Right atrium auricular region (tissue), 2 donors: Measurements from ENCODE around the gene FPGT. TPM values are rescaled to one million over a fixed set of nuclear protein-coding genes. Genes with fewer than 3 reads are reported as not detected.
"Not testable (repeated sequence)": the region's sequence is repeated elsewhere in the genome, so short reads cannot be mapped to it uniquely, and the experiment has no call there.

Source experiments
- DNase-seq: peaks from one replicate; pipeline ENCODE4 v3.0.0-alpha.2; 2019; ENCODE audit warnings: low spot score
- H3K27ac ChIP-seq, 2 donors: fragments of 200-600 bp; sonication (generic); 1 replicate in 1 of 2; 2 replicates in 1 of 2; pipeline ENCODE4 v1.5.1; 2016 to 2019
- H3K27me3 ChIP-seq, 2 donors: fragments of 200-600 bp; sonication (generic); one replicate each; pipeline versions ENCODE4 v1.5.1 to v1.6.0; 2017 to 2019
- H3K36me3 ChIP-seq: fragments of 200-600 bp; sonication (generic); one replicate; pipeline ENCODE4 v1.5.1; 2016
- H3K4me1 ChIP-seq, 2 donors: fragments of 200-600 bp; sonication (generic); one replicate each; pipeline versions ENCODE4 v1.5.1 to v1.6.0; 2017 to 2019
- H3K4me3 ChIP-seq, 2 donors: fragments of 200-600 bp; sonication (generic); 1 replicate in 1 of 2; 2 replicates in 1 of 2; pipeline ENCODE4 v1.5.1; 2017 to 2019; ENCODE audit warnings: mild to moderate bottlenecking in 1 of 2, moderate library complexity in 1 of 2
- H3K9me3 ChIP-seq, 2 donors: fragments of 200-600 bp; sonication (generic); one replicate each; pipeline ENCODE4 v1.5.1; 2019
- total RNA-seq, 2 donors: library from RNA; depleted of rRNA; stranded (reverse); fragments of >200 nt; gene quantifications; one replicate each; pipeline ENCODE4 v1.1.0, GENCODE V29; 2016
- TF ChIP-seq, protein P1 (sequence below), 2 donors: fragments of 200-600 bp; sonication (generic); IDR thresholded peaks; one replicate each; pipeline ENCODE4 v1.5.1; 2019; ENCODE audit warnings: antibody characterized with exemption in 2 of 2

The FPGT gene
- total RNA-seq = 1 to 10 TPM; 4.1 to 7.5 TPM

DNA sequence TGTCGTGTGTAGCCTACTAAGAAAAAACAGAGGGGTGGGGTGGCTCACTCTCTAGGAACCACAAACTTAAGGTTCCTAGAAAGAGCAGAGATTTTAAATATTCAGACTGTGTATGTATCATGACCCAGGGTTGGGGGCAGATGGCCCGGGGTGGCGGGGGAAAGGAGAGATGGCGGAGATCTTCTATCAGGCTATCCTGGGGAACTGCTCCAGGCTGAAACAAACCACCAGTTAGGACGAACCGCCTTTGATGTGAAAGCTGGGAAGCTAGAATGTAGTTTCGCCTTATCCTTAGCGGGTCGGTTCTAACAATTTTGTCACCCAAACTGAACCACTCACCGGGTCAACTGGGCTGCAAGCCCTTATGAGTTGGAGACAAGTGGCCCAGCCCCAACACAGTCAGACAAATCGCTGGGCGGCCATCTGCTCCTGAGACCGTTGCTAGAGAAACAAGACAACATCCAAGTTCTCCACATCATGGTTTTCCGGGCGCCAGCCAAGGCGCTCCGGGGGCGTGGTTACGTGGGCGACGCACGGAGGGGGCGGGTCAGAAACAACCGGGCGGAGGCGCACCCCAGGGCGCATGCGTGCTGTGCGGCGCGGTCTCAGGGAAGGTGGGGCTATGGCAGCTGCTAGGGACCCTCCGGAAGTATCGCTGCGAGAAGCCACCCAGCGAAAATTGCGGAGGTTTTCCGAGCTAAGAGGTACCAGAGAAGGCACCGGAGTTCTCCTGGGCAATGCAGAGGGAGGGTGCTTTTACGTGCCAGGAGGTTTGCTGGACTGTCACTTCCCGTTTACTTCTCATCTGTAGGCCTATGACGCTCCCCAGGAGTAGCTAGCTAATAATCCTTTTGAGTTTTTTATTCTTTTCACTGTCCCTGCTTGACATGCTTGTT is at the start of gene FPGT, which contains the start of gene LRRIQ3:
Gene FPGT, plus strand, starts transcription at position 586 of the 896 bp plus-strand sequence. Its CDS starts 37 bp downstream, at position 623.
Gene LRRIQ3, minus strand, starts transcription at position 520 of the 896 bp plus-strand sequence. CDS start 14,492 bp downstream, outside the sequence.
- Histone ChIP-seq H3K4me3 (peak within 1 kb of the TSS; percentile 66 to 68), H3K4me1 (peaks cover 0 to 16% of the 10 kb centered on the region in 2 donors), H3K27ac (peak within 1 kb of the TSS; percentile 79 to 81), H3K9me3 (no peaks in the 10 kb centered on the region), H3K36me3 (no peaks in the 10 kb centered on the region), H3K27me3 (no peaks in the 10 kb centered on the region)
- peak; percentile 97 for DNase-seq
- TF ChIP-seq, protein P1, sequence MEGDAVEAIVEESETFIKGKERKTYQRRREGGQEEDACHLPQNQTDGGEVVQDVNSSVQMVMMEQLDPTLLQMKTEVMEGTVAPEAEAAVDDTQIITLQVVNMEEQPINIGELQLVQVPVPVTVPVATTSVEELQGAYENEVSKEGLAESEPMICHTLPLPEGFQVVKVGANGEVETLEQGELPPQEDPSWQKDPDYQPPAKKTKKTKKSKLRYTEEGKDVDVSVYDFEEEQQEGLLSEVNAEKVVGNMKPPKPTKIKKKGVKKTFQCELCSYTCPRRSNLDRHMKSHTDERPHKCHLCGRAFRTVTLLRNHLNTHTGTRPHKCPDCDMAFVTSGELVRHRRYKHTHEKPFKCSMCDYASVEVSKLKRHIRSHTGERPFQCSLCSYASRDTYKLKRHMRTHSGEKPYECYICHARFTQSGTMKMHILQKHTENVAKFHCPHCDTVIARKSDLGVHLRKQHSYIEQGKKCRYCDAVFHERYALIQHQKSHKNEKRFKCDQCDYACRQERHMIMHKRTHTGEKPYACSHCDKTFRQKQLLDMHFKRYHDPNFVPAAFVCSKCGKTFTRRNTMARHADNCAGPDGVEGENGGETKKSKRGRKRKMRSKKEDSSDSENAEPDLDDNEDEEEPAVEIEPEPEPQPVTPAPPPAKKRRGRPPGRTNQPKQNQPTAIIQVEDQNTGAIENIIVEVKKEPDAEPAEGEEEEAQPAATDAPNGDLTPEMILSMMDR (IDR thresholded peaks at IDR 0.05) = no peak

DNA sequence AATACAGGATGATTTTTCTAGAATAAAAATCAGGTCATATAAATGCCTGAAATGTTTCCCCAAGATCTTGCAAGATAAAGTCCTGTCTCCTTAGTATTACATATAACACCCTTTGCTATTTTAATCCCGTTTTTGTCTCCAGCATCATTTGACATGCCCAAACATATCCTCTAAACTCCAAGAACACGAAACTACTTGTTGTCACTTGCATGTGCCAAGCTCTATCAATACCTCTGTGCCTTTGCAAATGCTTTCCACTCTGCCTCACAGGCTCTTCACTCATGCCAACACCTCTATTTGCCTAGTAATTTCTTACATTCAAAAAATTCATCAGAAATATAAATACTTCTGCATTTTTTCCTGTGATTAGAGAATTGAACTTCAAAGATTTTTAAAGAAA is 38.0 kb upstream of the FPGT start:
- Histone ChIP-seq H3K4me1 (no peaks in the 10 kb centered on the region), H3K27ac (no peak overlapping the region), H3K9me3 (no peaks in the 10 kb centered on the region), H3K36me3 (no peaks in the 10 kb centered on the region), H3K4me3 (no peak overlapping the region), H3K27me3 (no peaks in the 10 kb centered on the region)
- TF ChIP-seq, protein P1 (IDR thresholded peaks at IDR 0.05) = no peak
- DNase-seq = no peak

DNA sequence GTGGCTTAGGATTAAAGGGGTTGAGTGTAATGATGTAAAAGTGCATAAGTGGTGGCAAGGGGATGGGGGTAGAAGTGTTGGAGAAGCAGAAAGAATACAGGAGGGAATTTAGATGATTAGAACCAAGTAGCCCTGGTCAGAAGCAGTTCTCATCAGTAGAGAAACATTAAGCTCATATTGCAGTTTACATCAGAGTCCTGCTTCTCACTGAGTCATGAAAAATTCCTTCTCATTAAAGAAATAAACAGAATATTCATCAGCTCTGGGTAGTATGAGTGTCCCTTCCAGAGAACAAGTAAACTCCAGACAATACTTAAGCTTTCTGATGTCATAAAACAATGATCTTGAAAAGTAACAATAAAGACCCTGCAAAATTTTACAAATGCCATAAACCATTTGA is 36.5 kb upstream of the FPGT start:
- no peak overlapping the region for H3K4me3 ChIP-seq
- H3K27ac ChIP-seq = no peak overlapping the region
- no peaks in the 10 kb centered on the region for H3K27me3 ChIP-seq
- H3K36me3 ChIP-seq = no peaks in the 10 kb centered on the region
- H3K9me3 ChIP-seq = no peaks in the 10 kb centered on the region
- TF ChIP-seq, protein P1 (IDR thresholded peaks at IDR 0.05) = no peak
- no peak for DNase-seq
- H3K4me1 ChIP-seq = no peaks in the 10 kb centered on the region

DNA sequence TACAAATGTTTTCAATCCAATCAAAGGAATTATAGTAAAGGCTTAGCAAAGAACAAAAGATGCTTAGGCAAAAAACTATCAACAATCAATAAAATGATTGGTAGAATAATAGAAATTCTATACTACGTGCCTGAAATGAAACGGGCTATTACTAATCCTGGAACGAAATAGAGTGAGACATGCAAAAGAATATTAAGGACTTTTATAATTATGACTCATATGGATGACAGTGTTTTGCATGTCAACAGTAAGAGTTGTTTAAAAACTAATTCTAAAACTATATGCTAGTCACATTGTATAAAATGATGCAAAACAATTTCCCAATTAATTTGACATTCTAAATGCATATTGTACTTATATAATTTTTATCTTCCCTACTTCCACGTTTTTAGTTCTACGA is 35.7 kb upstream of the FPGT start:
- TF ChIP-seq, protein P1 (IDR thresholded peaks at IDR 0.05) = no peak
- no peak overlapping the region for H3K4me3 ChIP-seq
- no peaks in the 10 kb centered on the region for H3K9me3 ChIP-seq
- no peaks in the 10 kb centered on the region for H3K4me1 ChIP-seq
- no peaks in the 10 kb centered on the region for H3K36me3 ChIP-seq
- no peak overlapping the region for H3K27ac ChIP-seq
- no peak for DNase-seq
- H3K27me3 ChIP-seq = no peaks in the 10 kb centered on the region

DNA sequence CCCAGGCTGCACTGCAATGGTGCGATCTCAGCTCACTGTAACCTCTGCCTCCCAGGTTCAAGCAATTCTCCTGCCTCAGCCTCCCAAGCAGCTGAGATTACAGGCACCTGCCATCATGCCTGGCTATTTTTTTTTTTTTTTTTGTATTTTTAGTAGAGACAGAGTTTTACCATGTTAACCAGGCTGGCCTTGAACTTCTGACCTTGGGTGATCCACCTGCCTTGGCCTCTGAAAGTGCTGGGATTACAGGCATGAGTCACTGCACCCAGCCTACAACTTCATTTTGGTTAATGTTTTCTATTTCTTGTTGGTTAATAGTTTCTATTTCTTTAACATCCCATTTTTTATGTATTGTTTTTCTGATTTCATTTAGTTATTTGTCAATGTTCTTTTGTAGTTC is 23.6 kb upstream of the FPGT start:
- not testable (repeated sequence) for H3K27ac ChIP-seq, H3K4me1 ChIP-seq, H3K36me3 ChIP-seq, H3K4me3 ChIP-seq, DNase-seq, H3K27me3 ChIP-seq
- peaks cover 0 to 23% of the 10 kb centered on the region in 2 donors for H3K9me3 ChIP-seq

DNA sequence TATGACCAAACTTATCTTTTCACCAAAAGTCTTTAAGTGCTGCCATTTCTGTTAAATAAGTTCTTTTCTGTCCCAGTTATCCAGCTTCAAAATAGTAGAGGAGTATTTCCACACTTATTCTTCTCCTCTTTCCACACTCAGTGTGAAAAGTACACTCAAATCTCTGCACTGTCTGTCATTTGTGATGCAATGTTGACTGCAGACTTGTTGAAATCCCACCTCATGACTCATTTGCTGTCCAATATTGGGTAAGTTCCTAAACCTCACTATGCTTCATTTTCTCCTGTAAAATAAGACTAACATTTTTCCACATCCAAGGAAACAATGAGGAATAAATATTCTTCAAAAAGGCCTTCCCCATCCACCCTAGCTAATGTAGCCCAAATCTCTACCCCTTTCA is 17.6 kb upstream of the FPGT start:
- Histone ChIP-seq H3K27me3 (no peaks in the 10 kb centered on the region), H3K36me3 (no peaks in the 10 kb centered on the region), H3K4me3 (no peak overlapping the region), H3K4me1 (no peaks in the 10 kb centered on the region), H3K27ac (no peak overlapping the region), H3K9me3 (peaks cover 0 to under 1% of the 10 kb centered on the region in 2 donors)
- TF ChIP-seq, protein P1 (IDR thresholded peaks at IDR 0.05) = no peak
- DNase-seq = no peak
